Stimulated activated CD8-positive, alpha-beta memory T cell treated with anti-CD3 and anti-CD28 coated beads, Interleukin-15, amount 100 ng/mL, for 48 hours (primary cell): ENCODE data around the gene ZBED6.
"Not testable (repeated sequence)": the region's sequence is repeated elsewhere in the genome, so short reads cannot be mapped to it uniquely, and the experiment has no call there.

Source experiments
- DNase-seq, 2 donors: peaks; one replicate each; pipeline ENCODE4 v3.0.0-alpha.2; 2020; ENCODE audit warnings: low read depth in 2 of 2

Gene ZBED6

GRCh38 chr1:203778789-203779188 lies 16.6 kb upstream of the ZBED6 start:
- no peak for DNase-seq

- DNase-seq: no peak
These were observed 13.5 kb upstream of the ZBED6 start for GRCh38 chr1:203781962-203782361.

DNA sequence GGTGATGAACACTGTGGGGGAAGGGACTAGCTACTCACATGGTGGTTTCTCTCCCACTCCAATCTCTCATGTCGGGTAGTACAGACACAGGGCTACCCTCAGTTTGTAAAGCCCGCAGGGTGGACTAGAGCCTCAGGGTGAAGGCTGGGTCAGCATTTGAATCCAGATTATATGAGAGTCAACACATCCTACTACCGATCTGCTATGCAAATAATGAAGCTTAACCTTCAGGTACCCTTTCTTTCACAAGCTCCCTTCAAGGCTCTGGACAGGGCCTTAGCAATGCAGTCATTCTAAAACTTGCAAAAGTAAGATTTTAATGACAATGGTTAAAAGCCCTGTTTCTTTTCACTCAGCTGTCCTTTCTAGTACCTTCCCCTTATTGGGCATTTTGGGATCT lies 5.5 kb upstream of the ZBED6 start:
- no peak for DNase-seq

DNA sequence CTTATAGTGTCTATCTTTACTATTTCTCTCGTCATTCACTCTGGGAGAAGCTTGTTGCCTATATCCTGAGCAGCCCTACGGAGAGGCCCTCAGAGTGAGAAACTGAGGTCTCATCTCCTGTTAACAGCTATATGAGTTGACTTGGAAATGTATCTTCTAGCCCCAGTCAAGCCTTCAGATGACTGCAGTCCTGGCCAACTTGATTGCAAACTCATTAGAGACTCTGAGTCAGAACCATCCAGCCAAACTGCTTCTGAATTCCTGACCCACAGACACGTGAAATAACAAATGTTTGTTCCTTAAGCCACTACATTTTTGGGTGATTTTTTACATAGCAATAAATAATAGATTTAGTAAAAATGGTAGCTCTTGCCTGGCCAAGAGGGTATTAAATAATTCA lies 3.9 kb upstream of the ZBED6 start:
- no peak for DNase-seq

- no peak for DNase-seq
These were observed 2.9 kb upstream of the ZBED6 start for GRCh38 chr1:203792486-203792885.

- DNase-seq: not testable (repeated sequence)
These were observed 1.9 kb upstream of the ZBED6 start for GRCh38 chr1:203793561-203793960.

- DNase-seq: no peak
These were observed 521 bp upstream of the ZBED6 start for GRCh38 chr1:203794764-203795440.

DNA sequence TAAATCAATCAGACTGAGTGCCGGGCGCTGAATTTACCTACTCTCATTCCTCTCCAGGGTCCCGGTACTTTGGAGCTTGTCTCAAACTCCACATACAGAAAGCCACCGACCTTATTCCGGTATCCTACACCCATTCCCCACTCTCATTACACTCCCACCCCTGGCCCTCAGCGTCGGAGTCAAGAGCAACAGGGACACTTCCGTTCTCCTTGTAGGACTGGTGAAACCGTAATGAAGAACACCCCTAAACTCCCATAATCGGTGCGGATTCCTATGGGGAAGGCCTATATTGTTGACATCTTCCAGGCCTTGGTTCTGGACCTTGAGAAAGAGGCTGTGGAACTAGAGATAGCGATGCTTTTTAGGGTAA lies 798 bp downstream of the ZBED6 start:
- peak in 1 of 2 donors; percentile 5 for DNase-seq

DNA sequence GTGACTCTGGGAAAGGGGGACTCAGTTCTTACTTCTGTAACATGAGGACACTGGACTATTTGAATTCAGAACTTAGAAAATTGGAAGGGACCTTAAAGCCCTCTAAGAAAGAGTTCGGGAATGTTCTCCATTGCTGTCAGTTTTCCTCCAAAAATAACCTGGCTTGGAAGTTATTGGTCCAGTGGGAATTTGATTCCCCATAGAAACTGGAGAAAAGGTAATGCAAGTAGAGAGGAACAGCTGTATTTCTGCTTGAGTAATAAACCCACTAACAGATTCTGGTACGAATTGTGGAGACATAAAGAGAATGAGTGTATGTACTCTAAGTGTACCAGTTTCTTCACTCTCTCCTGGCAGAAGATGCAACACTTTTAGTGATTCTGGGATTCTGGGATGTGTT lies 1.8 kb downstream of the ZBED6 start:
- DNase-seq: no peak

DNA sequence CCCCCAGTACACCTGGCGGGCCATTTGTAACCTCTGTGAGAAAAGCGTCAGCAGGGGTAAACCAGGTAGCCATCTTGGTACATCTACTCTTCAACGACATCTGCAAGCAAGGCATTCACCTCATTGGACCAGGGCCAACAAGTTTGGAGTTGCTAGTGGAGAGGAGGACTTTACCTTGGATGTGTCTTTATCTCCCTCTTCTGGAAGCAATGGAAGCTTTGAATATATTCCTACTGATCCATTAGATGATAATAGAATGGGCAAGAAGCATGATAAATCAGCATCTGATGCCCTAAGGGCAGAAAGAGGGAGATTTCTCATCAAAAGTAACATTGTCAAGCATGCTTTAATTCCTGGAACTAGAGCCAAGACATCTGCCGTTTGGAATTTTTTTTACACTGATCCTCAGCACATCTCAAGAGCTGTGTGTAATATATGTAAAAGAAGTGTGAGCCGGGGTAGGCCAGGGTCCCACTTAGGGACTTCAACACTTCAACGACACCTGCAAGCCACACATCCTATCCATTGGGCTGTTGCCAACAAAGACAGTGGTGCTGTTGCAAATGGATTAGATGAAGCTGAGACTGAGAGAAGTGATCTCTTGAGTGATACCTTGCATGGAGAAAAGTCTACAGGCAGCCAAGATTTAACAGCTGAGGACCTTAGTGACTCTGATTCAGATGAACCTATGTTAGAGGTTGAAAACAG lies 2.7 kb downstream of the ZBED6 start:
- DNase-seq: no peak

GRCh38 chr1:203799157-203799556 lies 3.7 kb downstream of the ZBED6 start:
- DNase-seq: no peak

DNA sequence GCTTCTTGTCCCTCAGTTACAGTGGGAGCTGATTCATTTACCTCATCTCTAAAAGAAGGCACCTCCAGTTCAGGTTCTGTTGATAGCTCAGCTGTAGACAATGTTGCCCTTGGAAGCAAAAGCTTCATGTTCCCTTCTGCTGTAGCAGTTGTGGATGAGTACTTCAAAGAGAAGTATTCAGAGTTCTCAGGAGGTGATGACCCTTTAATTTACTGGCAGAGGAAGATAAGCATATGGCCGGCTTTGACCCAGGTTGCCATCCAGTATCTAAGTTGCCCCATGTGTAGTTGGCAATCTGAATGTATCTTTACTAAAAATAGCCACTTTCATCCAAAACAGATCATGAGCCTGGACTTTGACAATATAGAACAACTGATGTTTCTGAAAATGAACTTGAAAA lies 4.5 kb downstream of the ZBED6 start:
- no peak for DNase-seq

- no peak for DNase-seq
These were observed 10.3 kb downstream of the ZBED6 start for GRCh38 chr1:203805689-203806088.

DNA sequence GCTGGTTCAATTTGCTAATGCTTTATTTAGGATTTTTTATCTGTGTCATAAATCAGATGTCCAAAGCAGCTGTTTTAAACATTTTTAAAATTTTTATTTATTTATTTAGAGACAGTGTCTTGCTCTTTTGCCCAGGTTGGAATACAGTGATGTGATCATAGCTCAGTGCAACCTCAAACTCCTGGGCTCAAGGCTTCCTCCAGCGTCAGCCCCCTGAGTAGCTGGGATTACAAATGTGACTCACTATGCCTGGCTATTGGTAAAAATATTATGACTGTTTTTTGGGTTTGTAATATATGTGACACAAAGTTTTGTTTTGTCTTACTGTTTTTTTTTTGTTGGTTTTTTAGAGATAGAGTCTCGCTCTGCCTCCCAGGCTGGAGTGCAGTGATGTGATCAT lies 11.8 kb downstream of the ZBED6 start:
- no peak for DNase-seq

GRCh38 chr1:203813581-203814341 lies 18.3 kb downstream of the ZBED6 start:
- DNase-seq: no peak

- no peak for DNase-seq
These were observed 23.0 kb downstream of the ZBED6 start for GRCh38 chr1:203818399-203818798.

GRCh38 chr1:203823306-203823705 lies 27.9 kb downstream of the ZBED6 start:
- no peak for DNase-seq

DNA sequence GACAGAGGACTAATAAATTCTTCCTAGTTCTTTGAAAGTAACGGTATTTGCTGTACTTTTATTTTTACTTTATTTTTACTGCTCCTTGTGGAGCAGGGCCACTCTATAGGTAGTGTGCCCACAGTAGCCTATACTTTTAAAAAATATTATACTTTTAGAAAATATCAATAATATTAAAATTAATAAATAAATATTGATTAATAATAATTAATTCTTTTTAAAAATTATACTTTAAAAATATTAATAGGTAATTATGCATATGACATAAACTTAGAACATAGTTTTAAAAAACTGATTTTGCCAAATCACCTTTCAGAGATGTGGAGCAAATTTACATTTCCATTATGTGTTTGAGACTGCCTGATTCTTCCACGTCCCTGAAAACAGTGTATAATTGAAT lies 30.8 kb downstream of the ZBED6 start:
- no peak for DNase-seq

- no peak for DNase-seq
These were observed 32.6 kb downstream of the ZBED6 start for GRCh38 chr1:203828002-203828401.

DNA sequence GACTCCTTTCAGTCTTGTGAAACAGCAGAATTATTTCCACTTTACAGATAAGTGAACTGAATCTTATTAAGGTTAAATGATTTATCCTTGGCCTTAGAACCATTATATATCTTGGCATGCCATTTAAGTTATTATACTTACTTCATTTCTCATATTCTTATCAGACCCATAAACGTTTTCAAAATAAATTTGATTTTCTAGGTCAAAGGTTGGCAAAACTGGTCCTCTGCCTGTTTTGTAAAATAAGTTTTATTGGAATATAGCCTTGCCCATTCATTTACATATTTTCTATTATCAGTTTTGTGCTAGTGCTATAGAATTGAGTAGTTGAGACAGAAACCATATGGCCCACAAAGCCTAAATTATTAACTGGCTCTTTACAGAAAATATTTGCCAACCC lies 33.1 kb downstream of the ZBED6 start:
- no peak for DNase-seq

- DNase-seq: not testable (repeated sequence)
These were observed 33.8 kb downstream of the ZBED6 start for GRCh38 chr1:203829247-203829646.

DNA sequence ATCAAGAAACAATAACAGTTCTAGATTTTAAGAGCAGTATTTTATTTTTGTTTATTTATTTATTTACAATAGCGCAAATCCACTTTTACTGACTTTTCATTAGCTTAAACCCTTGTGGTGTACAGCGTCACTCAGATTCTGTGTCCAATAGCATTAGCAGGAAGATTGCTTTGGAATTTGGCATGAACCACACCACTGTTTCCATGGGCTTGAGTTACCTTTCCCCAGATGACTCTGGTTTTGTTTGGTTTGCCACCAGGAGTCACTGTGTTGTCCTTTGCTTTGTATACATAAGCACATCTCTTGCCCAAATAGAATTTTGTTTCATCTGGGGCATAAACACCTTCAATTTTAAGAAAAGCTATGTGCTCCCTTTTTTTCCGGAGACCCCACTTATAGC lies 40.1 kb downstream of the ZBED6 start:
- DNase-seq: no peak

DNA sequence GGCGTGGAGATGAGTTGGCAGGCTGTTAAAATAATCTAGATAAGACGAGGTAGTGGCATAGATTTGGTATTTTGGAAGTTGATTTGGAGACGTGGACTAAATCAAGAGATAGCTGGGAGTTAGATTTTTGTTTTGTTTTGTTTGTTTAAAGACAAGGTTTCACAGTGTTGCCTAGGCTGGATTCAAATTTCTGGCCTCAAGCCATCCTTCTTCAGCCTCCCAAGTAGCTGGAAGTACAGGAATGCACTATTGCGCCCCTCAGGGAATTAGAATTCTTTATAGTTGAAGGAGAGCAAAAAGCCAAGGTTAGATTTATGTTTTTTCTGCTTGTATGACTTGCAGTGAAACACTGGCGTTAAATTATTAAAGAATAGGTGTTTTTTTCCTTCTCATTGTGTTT lies 43.7 kb downstream of the ZBED6 start:
- DNase-seq: no peak
